HepG2 (cell line): ENCODE measurements around the gene MT4. TPM values are rescaled to one million over a fixed set of nuclear protein-coding genes. Genes with fewer than 3 reads are reported as not detected.

Source experiments
- ARNTL ChIP-seq: sonication (generic); formaldehyde crosslinking; IDR thresholded peaks from 2 replicates; pipeline ENCODE4 v1.4.0; 2020; ENCODE audit warnings: mild to moderate bottlenecking, missing genetic modification reagents
- GATAD2A ChIP-seq: IDR thresholded peaks from 2 replicates; pipeline ENCODE4 v1.6.1; 2016
- NFE2L2 ChIP-seq: fragments of 150-350 bp; IDR thresholded peaks from 2 replicates; pipeline ENCODE4 v1.6.1; 2014; ENCODE audit warnings: low read length
- PAF1 ChIP-seq: IDR thresholded peaks from 2 replicates; pipeline ENCODE4 v1.6.1; 2016; ENCODE audit warnings: missing genetic modification reagents, missing compliant biosample characterization
- RAD51 ChIP-seq: fragments of 450-650 bp; IDR thresholded peaks from 2 replicates; pipeline ENCODE4 v1.6.1; 2016; ENCODE audit warnings: borderline replicate concordance
- RERE ChIP-seq: IDR thresholded peaks from 2 replicates; pipeline ENCODE4 v1.6.1; 2016; ENCODE audit warnings: low read depth, missing genetic modification reagents, missing compliant biosample characterization
- SALL1 ChIP-seq: sonication (generic); formaldehyde crosslinking; IDR thresholded peaks from 2 replicates; pipeline ENCODE4 v1.8.0; 2022; ENCODE audit warnings: mild to moderate bottlenecking, missing genetic modification reagents
- SAP130 ChIP-seq: IDR thresholded peaks from 2 replicates; pipeline ENCODE4 v1.6.1; 2016; ENCODE audit warnings: low read depth
- SMAD3 ChIP-seq: sonication (generic); formaldehyde crosslinking; IDR thresholded peaks from 2 replicates; pipeline ENCODE4 v1.4.0; 2020; ENCODE audit warnings: missing genetic modification reagents
- SMARCE1 ChIP-seq: fragments of 450-650 bp; IDR thresholded peaks from 2 replicates; pipeline ENCODE4 v1.6.1; 2017; ENCODE audit warnings: borderline replicate concordance
- WIZ ChIP-seq: sonication (generic); formaldehyde crosslinking; IDR thresholded peaks from 2 replicates; pipeline ENCODE4 v1.5.1; 2020; ENCODE audit warnings: mild to moderate bottlenecking, missing genetic modification reagents
- ZBTB4 ChIP-seq: sonication (generic); formaldehyde crosslinking; IDR thresholded peaks from 2 replicates; pipeline ENCODE4 v1.4.0; 2020; ENCODE audit warnings: missing genetic modification reagents, mild to moderate bottlenecking, borderline replicate concordance
- ZNF230 ChIP-seq: sonication (generic); formaldehyde crosslinking; IDR thresholded peaks from 2 replicates; pipeline ENCODE4 v1.4.0; 2020; ENCODE audit warnings: mild to moderate bottlenecking, missing genetic modification reagents
- ZNF253 ChIP-seq: sonication (generic); formaldehyde crosslinking; IDR thresholded peaks from 2 replicates; pipeline ENCODE4 v1.8.0; 2022; ENCODE audit warnings: mild to moderate bottlenecking, missing genetic modification reagents, borderline replicate concordance
- ZNF350 ChIP-seq: sonication (generic); formaldehyde crosslinking; IDR thresholded peaks from 2 replicates; pipeline ENCODE4 v1.4.0; 2020; ENCODE audit warnings: mild to moderate bottlenecking, low read depth, missing genetic modification reagents, borderline replicate concordance
- ZNF543 ChIP-seq: sonication (generic); formaldehyde crosslinking; IDR thresholded peaks from 2 replicates; pipeline ENCODE4 v1.4.0; 2020; ENCODE audit warnings: mild to moderate bottlenecking, missing genetic modification reagents
- ZNF558 ChIP-seq: sonication (generic); formaldehyde crosslinking; IDR thresholded peaks from 2 replicates; pipeline ENCODE4 v1.9.0; 2022; ENCODE audit warnings: mild to moderate bottlenecking, missing genetic modification reagents, borderline replicate concordance
- ZNF687 ChIP-seq: sonication (generic); formaldehyde crosslinking; IDR thresholded peaks from 2 replicates; pipeline ENCODE4 v1.5.1; 2020; ENCODE audit warnings: mild to moderate bottlenecking, missing genetic modification reagents, moderate library complexity
- polyA plus RNA-seq, 8 experiments: library from polyadenylated mRNA; depleted of rRNA in 3 of 8; stranded (reverse) in 7 of 8; unstranded in 1 of 8; fragments of >200 nt; fragmentation: Illumina TruSeq in 4 of 8; extraction: Trizol in 4 of 8; gene quantifications; 2 replicates each; pipeline versions ENCODE4 v1.2.1 to v1.2.3, GENCODE V29; 2011 to 2016; ENCODE audit warnings: low read depth in 4 of 8, missing spikeins in 1 of 8, mixed read lengths in 1 of 8; ENCODE audit not compliant: insufficient read depth in 1 of 8
- total RNA-seq, 5 experiments: library from RNA; depleted of rRNA; stranded (reverse); fragments of >200 nt; fragmentation: Illumina TruSeq; extraction: Trizol; gene quantifications; 2 replicates each; pipeline ENCODE4 v1.2.3, GENCODE V29; 2016; ENCODE audit warnings: low read depth in 1 of 5

MT4 gene
- total and polyA plus RNA-seq, 2 of the 13 experiments (the other 11 are each of a cell fraction or from before 2014, with no cell fraction given): not detected

GRCh38 chr16:56610017-56610608 lies 45.2 kb downstream of the MT4 start (continued):
- TF ChIP-seq ZNF687 (CRISPR knock-in tag): peak; percentile 50
- no peak for TF ChIP-seq WIZ
- peak; percentile 26; the same call in 1 of the 2 replicates for TF ChIP-seq GATAD2A (CRISPR knock-in tag)
- no peak for TF ChIP-seq SMAD3 (CRISPR knock-in tag)
- TF ChIP-seq ARNTL (CRISPR knock-in tag): 0 out of 2 replicates have a peak, but pooled peaks have one; percentile 33
- TF ChIP-seq PAF1 (CRISPR knock-in tag): no peak
- peak; percentile 52; the same call in 1 of the 2 replicates for TF ChIP-seq SALL1 (CRISPR knock-in tag)
- TF ChIP-seq ZNF350 (CRISPR knock-in tag): no peak; the same call in 1 of the 2 replicates
- no peak for TF ChIP-seq RAD51
- no peak for TF ChIP-seq ZNF558
- TF ChIP-seq ZNF230 (CRISPR knock-in tag): peak; percentile 38; the same call in 1 of the 2 replicates
- TF ChIP-seq ZNF543 (CRISPR knock-in tag): no peak; the same call in 1 of the 2 replicates
- no peak for TF ChIP-seq ZNF253 (CRISPR knock-in tag)
- no peak for TF ChIP-seq RERE (CRISPR knock-in tag)
- TF ChIP-seq NFE2L2: no peak
- TF ChIP-seq ZBTB4 (CRISPR knock-in tag): no peak
- peak; percentile 42 for TF ChIP-seq SAP130 (CRISPR knock-in tag)
- no peak for TF ChIP-seq SMARCE1
